EL (cell line): ENCODE data around the gene NAP1L4.
"Not testable (repeated sequence)": the region's sequence is repeated elsewhere in the genome, so short reads cannot be mapped to it uniquely, and the experiment has no call there.

Experiments used
- DNase-seq: peaks from one replicate; pipeline ENCODE4 v3.0.0-alpha.2; 2016

NAP1L4 gene

DNA sequence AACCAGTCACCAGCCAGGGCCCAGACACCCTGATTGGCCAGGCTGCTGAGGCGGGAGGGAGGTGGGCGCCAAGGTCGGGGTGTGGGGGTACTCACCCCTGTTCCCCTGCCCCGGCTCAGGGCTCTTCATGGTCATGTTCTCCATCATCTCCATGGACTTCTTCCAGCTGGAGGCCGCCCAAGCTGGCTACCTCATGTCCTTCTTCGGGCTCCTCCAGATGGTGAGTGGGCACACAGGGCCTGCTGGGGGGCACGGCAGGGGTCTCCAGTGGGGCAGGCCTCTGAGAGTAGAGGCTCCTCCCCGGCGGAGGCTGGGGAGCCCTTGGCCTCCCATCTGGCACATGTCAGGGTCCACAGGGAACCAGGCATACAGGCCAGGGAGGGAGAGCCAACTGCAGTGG lies 72.9 kb downstream of the NAP1L4 start:
- no peak for DNase-seq

DNA sequence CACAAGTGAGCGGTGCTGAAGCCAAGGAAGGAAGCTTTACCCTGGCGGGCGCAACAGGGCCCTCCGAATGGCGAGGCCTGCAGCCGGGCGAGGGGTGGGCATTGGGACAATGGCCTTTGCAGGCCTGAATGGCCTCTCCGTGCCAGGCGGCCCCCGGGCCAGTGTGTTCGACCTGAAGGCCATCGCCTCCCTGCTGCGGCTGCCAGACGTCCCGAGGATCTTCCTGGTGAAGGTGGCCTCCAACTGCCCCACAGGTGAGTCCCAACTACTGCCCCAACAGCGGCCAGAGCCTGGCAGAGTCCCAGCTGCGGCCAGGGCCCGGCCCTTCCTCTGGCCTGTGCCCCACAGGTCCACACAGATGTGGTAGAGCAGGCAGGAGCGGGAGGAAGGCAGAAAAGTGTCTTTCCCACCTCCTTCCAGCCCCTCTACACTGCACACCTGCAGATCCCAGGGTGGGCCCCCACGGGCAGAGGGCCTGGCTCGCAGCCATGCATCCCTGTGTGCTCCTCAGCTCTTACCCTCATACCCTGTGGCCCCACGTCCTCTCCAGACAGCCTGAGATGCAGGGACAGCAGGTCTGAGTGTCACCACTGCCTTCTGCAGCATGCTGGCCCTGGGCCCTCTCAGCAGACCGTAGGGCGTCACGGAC lies 74.2 kb downstream of the NAP1L4 start:
- DNase-seq, result no peak

DNA sequence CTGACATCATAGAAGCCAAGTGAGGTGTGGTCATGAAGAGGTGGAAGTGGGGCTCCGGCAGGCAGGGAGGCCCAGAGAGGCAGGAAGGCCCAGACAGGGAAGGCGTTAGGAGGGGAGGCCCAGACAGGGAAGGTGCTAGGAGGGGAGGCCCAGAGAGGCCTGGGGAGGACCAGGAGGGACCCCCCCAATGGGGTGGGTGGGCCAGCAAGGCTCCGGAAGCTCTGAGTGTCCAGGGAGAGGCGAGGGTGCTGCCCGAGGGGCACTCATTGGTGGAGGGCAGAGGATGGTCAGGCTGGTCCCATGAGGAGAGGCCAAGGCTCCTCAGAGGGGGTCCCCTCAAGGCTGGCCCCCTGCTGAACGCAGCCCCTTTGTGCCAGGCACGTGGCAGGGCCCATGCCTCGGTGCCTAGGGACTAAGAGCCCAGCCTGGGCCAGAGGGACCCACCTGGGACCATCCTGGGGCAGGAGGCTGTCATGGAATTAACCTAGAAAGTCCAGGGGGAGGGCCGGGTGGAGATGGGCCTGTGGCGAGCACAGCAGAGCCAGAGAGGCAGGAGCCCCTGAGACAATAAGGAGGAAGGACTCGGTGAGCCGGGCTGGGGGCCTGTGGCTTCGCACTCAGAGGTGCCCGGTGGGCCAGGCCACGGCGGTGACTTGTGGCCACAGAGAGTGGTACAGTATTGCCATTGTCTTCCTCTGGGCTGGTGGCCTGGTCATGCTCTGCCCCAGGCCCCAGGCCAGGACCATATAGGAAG lies 75.1 kb downstream of the NAP1L4 start:
- DNase-seq, result no peak

DNA sequence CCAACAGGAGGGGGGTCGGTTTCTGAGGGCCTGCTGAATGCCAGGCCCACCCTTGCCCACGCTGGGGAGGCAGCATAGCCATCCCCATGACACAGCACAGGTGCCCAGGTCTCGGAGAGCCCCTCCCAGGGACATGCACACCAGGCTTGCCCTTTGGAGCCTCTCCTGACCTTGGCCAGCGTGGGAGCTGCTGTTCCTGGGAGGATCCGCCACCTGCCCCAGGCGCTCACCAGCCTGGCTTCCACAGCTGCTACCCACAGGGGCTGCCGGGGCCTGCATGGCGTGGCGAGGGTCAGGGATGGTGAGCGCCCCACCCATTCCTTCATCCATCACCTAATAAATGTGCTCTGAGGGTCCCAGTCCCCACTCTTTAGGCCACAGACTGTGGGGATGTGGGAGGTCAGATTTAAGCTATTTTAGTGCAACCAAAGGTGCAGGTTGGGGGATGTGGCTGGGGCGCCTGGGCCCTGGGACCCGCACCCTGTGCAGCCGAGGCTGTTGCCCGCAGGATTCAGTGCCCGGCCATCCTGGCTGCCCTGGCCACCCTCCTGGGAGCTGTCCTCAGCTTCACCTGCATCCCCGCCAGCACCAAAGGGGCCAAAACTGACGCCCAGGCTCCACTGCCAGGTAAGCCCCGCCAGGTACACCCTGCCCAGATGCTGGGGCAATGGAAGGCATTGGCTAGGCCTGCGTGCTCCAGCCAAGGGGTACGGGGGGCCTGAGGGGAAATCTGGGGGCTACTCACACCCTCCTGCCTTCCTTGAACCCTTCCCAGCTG lies 75.8 kb downstream of the NAP1L4 start:
- no peak for DNase-seq

DNA sequence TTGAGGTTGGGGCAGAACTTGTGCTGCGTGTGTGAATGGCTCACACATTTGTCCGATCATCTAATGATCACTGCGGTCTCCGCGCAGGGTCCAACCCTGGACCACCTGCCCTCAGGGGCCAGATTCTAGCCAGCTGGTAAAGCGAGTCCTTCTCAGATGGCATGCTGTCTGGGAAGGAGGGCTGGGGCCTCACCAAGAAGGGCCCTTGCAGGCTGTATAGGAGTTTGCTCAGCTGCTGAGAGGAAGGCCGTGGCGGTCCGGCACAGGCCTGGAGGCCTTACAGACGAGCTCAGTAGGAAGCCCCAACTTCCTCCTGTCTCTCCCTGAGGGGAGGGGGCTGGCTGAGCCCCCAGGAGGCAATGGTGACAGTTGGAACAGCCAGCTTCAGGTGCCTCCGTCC lies 76.7 kb downstream of the NAP1L4 start:
- DNase-seq, result no peak

DNA sequence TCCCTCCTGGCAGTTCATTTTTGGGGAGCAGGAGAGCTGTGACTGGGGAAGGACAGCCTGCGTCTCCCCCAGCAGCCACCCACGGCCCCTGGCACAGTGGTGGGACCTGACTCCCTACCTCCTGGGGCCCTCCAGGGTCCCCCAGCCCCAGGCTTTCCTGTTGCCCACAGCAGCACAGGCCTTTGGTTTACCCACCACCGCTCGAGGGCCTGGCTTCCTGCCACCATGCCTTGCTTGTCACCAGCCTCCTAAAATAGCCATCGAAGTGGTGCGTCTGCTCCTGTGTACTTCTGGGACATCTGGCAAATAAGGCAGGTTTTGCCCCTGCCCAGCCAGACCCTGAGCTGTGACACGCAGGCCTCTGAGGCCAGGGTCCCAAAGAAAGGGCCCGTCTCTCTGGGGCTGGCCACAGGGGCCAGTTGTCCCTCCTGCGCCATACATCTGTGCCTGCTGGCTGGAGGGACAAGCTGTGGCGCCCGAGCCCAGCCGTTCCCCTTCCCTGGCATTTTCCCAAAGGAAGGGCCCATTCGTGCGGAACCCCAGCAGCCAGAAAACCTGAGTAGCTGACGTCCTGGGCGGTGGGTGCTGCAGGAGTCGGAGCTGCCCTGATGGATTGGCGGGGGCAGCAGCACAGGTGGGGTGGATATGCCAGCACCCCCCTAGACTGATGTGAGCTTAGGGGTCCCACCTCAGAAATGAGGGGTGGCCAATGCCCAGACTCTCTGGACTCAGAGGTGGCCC lies 77.5 kb downstream of the NAP1L4 start:
- DNase-seq, result no peak

DNA sequence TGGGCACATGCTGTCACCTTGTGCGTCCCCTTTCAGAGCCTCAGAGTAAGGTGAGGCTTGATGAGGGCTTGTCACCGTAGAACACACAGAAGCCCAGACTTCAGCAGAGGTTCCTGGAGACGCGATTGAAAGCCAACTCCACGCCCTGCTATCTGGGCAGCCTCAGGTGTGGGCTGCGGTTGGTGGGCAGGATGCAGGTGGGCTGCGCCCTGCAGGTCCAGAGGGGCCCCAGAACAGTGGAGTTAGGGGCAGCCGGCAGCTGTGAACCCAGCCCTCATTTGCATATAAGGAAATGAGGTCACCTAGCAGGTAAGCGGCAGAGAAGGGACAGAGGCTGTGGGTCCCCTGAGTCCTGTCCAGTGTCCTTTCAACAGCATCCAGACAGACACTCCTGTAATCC lies 78.4 kb downstream of the NAP1L4 start:
- DNase-seq, result no peak

DNA sequence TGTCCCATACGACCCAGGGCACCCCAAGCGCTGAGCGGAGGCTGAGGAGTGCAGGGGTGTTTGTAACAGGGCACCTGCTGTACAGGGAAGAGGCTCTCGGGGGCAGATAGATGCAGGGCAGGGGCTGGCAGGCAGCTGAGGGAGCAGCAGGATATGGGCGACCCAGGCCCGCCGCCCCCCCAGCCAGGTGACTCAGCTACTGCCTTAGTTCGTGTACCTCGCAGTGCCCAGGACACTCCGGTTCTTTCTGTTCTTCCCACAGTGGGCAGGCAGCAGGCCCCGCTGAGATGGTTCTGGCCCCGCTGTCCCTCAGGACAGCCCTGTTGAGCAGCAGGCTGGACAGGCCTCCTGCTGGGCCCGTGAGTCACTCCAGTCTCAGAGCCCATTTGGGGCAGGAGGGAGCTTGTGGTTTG lies 79.1 kb downstream of the NAP1L4 start:
- peak; percentile 69 for DNase-seq

DNA sequence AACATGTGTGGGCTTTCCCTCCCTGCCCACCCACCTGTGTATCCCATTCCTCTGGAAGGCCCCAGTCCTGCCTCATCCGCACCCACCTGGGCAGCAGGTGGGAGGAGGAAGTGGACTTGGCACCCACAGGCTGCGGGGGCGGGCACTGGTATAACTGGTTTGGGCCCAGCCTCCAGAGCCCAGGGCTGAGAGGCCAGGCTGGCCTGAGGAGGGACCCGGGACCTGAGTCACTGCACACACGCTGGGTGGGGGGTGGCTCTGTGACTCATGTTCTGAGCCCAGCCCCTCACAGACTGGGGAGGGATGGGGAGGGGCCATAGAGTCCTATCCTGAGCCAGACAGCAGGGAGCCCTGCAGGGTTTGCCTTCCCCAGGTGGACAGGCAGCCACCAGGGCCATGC lies 79.6 kb downstream of the NAP1L4 start:
- peak; percentile 91 for DNase-seq

DNA sequence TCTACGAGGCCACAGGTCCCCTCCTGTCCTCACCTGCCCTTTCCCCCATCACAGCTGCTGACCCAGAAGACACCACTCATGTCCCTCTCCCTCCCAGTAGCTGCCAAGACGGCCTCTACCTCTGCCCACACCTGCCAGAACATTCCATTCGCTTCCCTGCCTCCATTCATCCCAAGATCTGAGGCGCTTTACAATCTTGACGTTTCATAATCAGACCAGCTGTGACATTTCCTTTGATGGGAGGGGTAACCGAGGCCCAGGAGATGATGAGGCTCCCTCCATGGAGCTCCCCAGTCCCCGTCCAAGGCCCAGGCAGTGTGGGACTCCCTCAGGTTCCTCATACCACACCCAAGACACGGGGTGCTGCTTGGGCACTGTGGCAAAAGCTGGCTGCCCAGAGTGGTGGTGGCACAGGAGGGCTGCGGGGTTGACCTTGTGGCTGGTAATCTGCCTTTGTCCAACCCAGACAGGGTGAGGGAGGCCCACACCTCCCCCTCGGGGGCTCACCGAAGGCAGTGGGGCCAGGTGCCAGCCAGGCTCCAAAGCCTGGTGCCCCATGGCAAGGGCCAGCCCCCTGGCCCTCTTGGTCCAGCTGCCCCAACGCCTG lies 80.2 kb downstream of the NAP1L4 start:
- DNase-seq, result no peak

DNA sequence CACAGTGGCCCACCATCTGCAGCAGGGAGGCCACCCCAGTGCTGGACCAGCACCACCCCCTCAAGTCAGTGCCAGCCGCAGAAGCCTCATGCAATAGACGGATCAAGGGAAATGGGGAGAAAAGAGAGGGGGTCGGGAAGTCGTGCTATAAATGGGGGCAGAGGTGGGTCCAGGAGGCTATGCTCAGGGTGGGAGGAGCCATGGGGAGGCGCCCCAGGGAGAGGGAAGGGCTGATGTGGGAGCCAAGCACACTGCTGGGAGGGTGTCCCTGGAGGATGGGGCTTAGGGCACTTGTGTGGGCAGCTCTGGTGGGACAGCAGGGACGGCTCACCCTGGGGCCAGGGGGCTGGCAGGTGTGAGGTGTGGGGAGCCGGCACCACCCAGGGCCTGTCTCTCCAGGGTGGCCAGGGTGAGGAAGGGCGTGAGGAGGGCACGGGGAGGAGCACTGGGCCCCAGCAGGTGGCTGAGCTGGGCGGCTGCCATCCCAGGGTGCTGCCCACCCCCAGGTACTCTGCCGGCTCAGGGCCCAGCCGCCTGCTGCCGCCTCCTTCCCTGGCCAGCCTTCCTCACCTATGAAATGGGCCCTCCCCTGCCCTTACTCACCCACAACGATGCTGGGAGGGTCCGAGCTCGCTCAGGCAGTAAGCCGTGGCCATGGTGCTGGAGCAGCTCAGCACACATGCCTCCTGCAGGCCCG lies 80.9 kb downstream of the NAP1L4 start:
- no peak for DNase-seq

DNA sequence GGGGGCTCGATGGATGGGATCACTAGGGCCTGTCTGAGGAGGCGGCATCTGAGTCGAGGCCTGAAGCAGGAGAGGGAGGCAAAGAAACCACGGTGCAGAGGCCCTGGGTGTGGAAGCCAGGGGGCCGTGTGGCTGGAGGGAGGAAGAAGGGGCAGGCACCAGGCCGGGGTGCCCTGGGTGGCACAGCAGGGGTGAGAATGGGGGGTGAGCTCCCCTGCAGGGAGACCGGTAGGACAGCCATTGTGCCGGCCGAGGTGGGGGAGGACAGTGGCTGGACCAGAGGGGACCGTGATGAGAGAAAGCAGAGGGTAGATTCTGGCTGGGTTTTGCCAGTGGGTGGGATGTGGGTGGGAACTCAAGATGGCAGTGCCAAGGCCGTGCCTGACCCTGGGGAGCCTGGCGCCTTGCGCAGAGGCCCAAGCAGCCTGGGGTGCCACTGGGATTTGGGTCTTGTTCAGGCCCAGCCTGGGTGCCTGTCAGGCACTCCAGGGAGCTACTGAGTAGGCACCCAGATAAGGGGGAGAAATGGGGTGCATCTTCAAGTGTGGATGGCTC lies 81.7 kb downstream of the NAP1L4 start:
- no peak for DNase-seq

DNA sequence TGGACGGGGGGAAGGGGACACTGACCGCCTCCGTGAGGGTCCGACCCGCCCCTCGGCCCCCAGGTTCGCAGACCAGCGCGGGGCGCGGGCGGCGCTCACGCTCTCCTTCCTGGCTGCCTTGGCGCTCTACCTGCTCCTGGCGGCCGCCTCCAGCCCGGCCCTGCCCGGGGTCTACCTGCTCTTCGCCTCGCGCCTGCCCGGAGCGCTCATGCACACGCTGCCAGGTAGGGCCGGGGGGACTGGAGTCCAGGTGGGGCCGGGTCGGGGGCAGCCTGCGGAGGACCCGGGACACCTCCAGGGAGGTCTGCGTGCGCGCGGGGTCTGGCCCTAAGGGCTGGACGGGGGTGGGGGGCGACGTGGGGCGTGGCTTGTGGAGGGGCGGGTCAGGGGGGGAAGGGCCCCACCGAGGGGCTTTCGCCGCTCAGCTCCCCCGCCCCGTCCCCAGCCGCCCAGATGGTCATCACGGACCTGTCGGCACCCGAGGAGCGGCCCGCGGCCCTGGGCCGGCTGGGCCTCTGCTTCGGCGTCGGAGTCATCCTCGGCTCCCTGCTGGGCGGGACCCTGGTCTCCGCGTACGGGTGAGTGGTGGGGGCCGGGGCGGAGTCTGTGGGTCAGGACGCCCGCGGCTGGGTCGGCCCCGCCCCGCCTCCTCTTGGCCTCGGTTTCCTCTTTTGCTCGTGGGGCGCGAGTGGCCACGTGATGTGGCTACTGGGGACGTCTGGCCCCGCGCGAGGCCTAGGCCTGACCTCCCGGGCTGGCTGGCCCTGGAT lies 82.8 kb downstream of the NAP1L4 start:
- no peak for DNase-seq

DNA sequence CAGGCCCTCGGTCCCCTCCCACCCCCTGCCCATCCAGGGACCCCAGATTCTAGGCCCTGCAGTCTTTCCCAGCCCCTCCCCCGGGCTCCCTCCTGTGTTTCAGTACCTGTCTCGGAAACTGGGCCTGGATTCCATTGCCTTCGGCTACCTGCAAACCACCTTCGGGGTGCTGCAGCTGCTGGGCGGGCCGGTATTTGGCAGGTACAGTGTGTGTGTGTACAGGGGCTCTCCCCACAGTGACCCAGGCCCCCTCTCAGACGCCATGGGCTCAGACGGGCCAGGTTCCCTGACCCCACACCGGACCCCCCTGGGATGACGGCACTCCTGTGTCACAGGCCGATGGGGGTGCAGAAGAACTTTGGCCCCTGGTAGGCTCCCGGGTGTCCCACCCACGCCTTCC lies 84.0 kb downstream of the NAP1L4 start:
- no peak for DNase-seq

DNA sequence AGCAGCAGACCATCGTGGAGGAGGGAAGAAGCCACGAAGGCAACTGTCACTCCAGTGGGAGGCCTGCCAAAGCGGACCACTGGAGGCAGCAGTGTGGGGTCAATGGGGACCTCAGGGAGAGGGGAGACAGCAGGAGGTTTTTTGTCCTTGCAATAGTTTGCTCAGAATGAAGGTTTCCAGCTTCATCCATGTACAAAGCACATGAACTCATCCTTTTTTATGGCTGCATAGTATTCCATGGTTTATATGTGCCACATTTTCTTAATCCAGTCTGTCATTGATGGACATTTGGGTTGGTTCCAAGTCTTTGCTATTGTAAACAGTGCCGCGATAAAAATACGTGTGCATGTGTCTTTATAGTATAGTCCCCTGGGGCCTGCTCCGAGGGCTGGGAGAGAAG lies 86.8 kb downstream of the NAP1L4 start:
- DNase-seq, result not testable (repeated sequence)

DNA sequence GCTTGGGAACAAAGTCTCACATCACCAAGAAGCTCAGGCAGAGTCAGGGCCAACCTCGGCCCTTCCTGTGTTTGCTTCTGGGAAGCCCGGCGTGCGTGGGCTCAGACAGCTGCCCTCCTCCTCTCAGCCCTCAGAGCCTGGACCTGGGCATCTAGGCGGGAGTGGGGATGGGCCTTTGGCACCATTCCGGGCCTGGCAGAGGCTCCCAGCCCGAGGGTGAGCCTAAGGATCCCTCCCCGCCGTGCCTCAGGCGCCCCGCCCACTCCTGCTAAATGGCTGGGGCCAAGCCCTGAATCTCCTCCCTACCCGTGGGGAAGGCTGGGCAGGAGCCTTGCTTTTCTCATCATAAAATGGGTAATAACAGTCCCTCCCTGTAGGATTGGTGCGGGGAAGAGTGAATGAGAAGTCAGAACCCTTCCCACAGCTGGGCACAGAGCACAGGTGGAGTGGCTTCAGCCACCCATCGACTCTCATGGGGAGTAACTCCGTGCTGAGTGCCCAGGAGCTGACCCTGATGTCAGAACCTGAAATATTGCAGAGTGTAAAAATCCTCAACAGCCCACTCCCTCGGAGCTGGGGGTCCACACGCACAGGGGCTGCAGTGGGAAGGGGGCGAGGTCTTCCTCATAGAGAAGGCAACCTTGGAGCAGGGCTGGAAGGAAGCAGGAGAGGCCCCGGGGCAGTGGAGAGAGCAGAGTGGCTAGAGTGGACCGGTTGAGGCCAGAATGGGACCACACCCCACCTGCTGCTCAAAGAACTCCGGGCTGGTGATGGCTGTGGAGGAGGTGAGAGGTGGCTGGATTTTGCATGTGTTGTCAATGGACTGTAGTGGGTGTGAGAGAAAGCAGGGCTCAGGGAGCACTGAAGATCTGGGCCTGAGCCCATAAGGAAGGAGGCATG lies 87.7 kb downstream of the NAP1L4 start:
- no peak for DNase-seq

DNA sequence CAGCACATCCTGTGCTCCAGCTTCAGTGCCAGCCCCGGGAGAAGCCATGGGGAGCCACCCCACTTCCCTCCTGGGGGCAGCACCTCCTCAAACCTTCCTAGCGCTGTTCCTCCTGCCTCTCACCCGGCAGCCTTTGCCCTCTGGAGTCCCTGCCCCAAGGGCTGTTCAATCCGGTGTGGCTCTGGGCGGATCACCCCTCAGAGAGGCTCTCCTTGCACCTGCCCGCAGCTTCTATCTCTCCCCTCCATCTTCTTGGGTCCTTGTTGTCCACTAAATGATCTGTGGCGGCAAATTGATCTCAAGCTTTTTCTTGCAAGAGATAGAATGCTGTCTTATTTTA lies 88.5 kb downstream of the NAP1L4 start:
- no peak for DNase-seq

DNA sequence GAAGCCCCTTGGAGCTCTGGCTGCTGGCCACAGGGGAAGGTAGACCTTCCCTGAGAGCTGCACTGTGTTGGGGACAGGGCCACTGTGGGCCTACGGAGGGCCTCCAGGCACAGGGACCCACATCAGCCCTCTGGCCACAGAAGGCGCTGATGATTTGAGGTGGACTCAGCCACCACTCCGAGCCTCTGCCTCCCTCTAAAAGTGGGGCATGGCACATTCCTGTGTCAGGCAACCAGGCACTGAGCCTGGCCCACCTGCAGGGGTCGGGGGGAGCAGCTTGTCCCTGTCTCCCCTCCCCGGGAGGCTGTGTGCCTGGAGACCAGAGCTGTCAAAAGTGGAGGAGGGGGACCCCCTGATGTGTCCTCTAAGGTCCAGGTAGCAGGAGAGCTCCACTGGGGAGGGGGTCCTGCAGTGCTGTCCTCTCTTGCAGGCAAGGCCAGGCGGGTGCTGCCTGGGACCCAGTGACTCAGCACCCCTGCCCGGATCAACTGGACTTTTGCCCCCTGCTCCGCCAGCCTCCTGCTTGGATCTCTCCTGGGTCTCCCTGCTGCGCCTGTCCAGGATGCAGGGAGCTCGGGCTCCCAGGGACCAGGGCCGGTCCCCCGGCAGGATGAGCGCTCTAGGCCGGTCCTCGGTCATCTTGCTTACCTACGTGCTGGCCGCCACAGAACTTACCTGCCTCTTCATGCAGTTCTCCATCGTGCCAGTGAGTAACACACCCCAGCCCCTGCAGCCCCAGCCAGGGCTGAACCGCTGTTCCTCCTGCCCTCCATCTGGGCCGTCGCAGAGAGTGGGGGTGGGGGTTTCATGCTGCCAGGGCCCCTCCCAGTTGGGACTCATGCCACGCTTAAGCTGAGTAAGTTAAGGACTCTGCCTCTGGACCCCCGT lies 89.1 kb downstream of the NAP1L4 start:
- no peak for DNase-seq
